Cardiac septum (tissue), 1 donor: ENCODE data around the gene VRK2. TPM values are rescaled to one million over a fixed set of nuclear protein-coding genes. Genes with fewer than 3 reads are reported as not detected.
"Not testable (repeated sequence)": the region's sequence is repeated elsewhere in the genome, so short reads cannot be mapped to it uniquely, and the experiment has no call there.

Experiments used
- DNase-seq: peaks from one replicate; pipeline ENCODE4 v3.0.0-alpha.2; 2020; ENCODE audit warnings: low spot score
- intact Hi-C: fragments of 100-400 bp; cut with DNase I; formaldehyde crosslinking; loops from one replicate; pipeline ENCODE4 v1.14.0; 2022
- total RNA-seq: library from RNA; stranded (reverse); fragmentation: NEBNext Ultra II Directional; extraction: Animal tissue kit (Norgen Biotek cat#: 25700); gene quantifications from one replicate; pipeline ENCODE4 v1.2.1, GENCODE V29; 2021
- donor health status: DM: no; HTN: no; CAD: no.

Gene VRK2
- total RNA-seq, 1 donor from 2014 or later, result 20.0 TPM

- intact Hi-C loops, result no loop called here
- DNase-seq, result no peak
Measured at GRCh38 chr2:58098254-58099095, 51.9 kb downstream of the VRK2 start.

GRCh38 chr2:58099096-58099769 lies 52.6 kb downstream of the VRK2 start:
- intact Hi-C loops, result no loop called here
- no peak for DNase-seq

- intact Hi-C loops, result no loop called here
- DNase-seq, result no peak
Measured at GRCh38 chr2:58101500-58101899, 54.9 kb downstream of the VRK2 start.

DNA sequence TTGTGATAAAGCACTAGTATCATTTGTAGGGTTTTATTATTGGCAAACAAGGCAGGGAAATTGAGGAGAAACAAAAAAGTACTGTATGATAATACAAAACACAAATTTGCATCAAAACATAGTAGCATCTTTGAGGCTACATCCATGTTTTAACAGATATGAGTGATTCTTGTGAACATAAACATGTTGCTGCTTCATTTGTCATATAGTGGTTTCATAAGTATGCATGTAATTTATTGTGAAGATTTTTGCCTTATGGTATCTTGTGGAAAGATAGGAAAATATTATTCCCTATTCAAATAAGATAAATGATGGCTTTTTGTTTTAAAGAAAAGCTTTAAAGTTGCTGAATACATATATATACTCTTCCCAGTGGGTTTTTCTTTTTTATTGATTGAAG lies 60.3 kb downstream of the VRK2 start:
- no peak for DNase-seq
- intact Hi-C loops, result no loop called here

GRCh38 chr2:58107803-58108710 lies 61.5 kb downstream of the VRK2 start:
- intact Hi-C loops, result no loop called here

GRCh38 chr2:58109481-58109880 lies 62.9 kb downstream of the VRK2 start:
- intact Hi-C loops, result no loop called here
- DNase-seq, result no peak

More at GRCh38 chr2:58107803-58108710, 61.5 kb downstream of the VRK2 start:
- DNase-seq, result no peak

DNA sequence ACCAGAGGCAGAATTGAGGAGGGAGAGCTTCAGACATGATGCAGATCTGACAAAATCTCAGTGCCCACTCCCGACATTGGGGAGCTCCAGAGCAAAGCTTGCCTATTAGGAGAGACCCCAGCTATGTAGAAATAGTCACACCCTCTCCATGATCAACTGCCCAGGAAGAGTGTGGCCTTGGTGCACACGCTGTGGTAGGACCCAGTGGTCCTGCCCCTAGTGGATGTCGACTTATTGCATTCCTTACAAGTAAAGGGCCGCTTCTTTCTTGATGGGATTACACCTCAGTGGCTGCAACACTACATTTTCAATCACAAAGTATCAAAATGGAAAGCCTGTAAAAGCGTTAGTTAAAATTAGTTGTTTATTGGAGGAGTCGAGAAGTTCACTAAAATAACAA lies 64.2 kb downstream of the VRK2 start:
- intact Hi-C loops, result no loop called here
- DNase-seq, result no peak

DNA sequence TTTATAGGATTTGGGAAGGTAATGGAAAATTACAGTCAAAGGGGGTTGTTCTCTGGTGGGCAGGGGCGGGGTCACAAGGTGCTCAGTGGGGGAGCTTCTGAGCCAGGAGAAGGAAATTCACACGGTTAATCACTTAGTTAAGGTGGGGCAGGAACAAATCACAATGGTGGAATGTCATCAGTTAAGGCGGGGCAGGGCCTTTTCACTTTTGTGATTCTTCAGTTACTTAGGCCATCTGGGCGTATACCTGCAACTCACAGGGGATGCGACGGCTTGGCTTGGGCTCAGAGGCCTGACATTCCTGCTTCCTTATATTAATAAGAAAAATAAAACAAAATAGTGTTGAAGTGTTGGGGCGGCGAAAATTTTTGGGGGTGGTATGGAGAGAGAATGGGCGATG lies 67.0 kb downstream of the VRK2 start:
- intact Hi-C loops, DNase-seq: not testable (repeated sequence)

DNA sequence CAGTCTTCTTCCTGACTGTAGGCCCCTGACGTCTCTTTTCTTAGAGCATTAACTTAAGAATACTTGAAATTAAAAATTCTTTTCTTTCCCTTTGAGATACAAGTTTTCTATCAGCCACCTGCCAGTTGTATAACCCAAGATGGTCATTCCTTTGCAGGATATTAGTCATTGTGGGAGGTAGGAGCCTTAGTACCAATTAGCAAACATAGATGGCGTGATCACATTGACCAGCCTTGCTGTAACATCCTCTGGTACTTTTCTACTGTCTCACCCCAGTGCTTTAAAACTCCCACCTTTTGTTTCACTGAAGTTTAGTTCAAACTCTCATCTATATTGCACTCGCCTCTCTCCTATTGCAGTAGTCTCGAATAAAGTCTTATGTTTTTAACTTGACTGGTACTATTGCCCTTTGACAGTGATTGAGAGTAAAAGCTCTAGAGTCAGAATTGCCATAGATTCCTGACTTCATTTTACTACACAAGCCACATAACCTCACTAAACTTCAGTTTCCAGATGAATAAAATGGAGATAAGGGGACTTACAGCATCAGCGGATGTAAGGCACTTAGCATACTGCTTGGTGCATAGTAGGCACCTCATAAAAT lies 74.1 kb downstream of the VRK2 start:
- DNase-seq, result no peak
- intact Hi-C loops, result no loop called here

DNA sequence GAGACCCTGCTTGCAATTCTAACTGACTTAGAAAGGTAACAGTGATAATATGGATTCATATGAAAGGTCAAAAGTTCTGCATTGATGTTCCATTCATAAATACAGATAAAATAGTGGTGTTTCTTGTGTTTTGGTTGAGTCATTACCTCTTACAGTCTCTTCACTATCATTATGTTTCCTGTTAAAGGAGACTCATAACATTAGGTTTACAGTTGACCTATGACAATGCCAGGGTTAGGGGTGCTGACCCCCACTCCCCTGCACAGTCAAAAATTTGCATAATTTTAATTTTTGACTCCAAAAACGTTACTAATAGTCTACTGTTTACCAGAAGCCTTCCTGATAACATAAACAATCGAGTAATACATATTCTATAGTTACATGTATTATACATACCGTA lies 75.4 kb downstream of the VRK2 start:
- no peak for DNase-seq
- intact Hi-C loops, result no loop called here

GRCh38 chr2:58122540-58122939 lies 75.9 kb downstream of the VRK2 start:
- intact Hi-C loops, result no loop called here
- DNase-seq, result no peak

- intact Hi-C loops, result no loop called here
- DNase-seq, result no peak
Measured at GRCh38 chr2:58127111-58127510, 80.5 kb downstream of the VRK2 start.

DNA sequence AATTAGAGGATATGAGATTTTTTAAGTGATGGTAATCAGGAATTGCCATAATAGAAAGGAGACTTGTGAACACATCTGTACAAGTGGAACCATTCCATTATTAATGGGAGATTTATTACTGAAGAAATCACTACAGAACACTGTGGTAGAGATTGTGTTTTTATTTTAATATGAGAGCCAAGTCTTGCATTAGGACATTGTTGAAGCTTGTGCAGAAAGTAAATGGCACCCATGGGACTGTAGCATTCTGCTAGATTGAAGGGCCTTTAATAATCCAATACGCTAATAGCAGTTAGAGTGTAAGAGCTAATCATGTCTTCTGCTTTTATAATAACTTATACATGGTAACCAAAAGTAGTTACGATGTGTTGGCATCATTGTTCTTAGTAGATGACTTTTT lies 83.6 kb downstream of the VRK2 start:
- intact Hi-C loops, result no loop called here
- no peak for DNase-seq

DNA sequence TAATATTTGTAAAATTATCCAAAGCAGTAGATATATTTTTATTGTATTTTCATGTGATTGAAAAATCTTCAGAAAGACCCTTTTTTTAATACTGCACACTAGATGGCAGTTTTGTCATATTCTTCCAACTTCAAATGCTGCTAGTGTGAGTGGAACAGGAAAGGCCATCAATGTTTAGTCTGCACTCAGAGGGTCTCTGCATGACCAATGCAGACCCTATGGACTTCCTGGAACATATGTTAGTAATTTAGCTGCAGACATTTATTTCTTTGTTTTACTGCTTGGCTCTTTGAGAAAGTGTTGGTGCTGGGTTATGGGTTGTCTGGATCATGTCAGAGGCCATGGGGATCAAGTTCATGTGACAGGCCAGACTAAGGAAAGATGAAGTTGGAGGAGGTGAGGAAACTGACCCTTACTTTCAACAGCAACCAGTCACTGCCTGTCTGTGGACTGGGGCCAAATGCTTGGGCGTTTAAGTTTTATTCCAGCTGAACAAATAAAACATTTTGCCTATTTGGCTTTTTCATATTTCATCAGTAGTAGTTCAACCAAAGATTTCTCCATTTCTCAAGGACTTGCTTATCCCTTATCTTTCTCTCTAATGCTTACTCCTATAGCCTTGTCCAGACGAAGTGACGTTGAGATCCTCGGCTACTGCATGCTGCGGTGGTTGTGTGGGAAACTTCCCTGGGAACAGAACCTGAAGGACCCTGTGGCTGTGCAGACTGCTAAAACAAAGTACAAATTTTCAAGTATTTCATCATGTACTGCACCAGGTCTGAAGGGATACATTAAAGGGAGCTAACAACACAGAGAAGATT lies 84.8 kb downstream of the VRK2 start:
- DNase-seq, result no peak
- intact Hi-C loops, result no loop called here

- DNase-seq, result no peak
- intact Hi-C loops, result no loop called here
Measured at GRCh38 chr2:58133395-58133794, 86.8 kb downstream of the VRK2 start.

- intact Hi-C loops, result no loop called here
Measured at GRCh38 chr2:58135861-58136260, 89.3 kb downstream of the VRK2 start.

DNA sequence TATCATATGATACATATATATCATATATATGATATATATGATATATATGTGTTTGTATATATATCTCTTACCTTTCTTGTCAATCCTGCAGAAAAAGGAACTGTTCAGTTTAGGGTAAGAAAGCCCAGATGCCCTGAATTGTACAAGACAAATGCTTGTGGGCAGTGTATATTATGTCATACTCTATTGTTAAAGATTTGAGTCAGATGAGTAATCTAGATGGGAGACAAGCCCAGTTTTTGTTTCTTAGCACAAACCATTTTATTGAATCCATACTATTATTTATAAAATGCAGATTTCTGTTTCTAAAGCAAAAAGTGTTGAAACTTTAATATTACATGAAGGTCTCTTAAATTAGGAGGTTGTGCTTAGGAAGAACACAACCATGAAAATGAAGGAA lies 90.6 kb downstream of the VRK2 start:
- intact Hi-C loops, result no loop called here
- no peak for DNase-seq

More at GRCh38 chr2:58135861-58136260, 89.3 kb downstream of the VRK2 start:
- no peak for DNase-seq

- intact Hi-C loops, result no loop called here
- no peak for DNase-seq
Measured at GRCh38 chr2:58137856-58138255, 91.2 kb downstream of the VRK2 start.
